Neural progenitor cell (in vitro differentiated cells): ENCODE data around the gene HOXB7. TPM values are rescaled to one million over a fixed set of nuclear protein-coding genes. Genes with fewer than 3 reads are reported as not detected.
A peak's percentile ranks its signal among the peaks of the same experiment; 100 is the strongest.

Experiments used
- DNase-seq: peaks from one replicate; pipeline ENCODE4 v3.0.0-alpha.2; 2016; ENCODE audit warnings: low spot score
- H2AFZ ChIP-seq: fragments of 200-600 bp; sonication (generic); replicated peaks from 2 replicates; pipeline ENCODE4 v1.6.1; 2016; ENCODE audit warnings: antibody characterized with exemption
- H3F3A ChIP-seq: fragments of 200-600 bp; sonication (generic); 2 replicates; pipeline ENCODE4 v1.6.1; 2016; ENCODE audit warnings: antibody characterized with exemption, low read depth
- H3K27ac ChIP-seq: fragments of 200-600 bp; sonication (generic); 2 replicates; pipeline ENCODE4 v1.5.1; 2016; ENCODE audit warnings: mild to moderate bottlenecking
- H3K27me3 ChIP-seq: fragments of 200-600 bp; sonication (generic); 2 replicates; pipeline ENCODE4 v1.6.1; 2016; ENCODE audit warnings: mild to moderate bottlenecking, moderate library complexity
- H3K36me3 ChIP-seq: fragments of 200-600 bp; sonication (generic); 2 replicates; pipeline ENCODE4 v1.5.1; 2016
- H3K4me1 ChIP-seq: fragments of 200-600 bp; sonication (generic); 2 replicates; pipeline ENCODE4 v1.6.1; 2016; ENCODE audit warnings: mixed run types
- H3K4me2 ChIP-seq: fragments of 200-600 bp; sonication (generic); 2 replicates; pipeline ENCODE4 v1.6.1; 2016
- H3K4me3 ChIP-seq: fragments of 200-600 bp; sonication (generic); 2 replicates; pipeline ENCODE4 v1.5.1; 2016
- H3K79me2 ChIP-seq: fragments of 200-600 bp; sonication (generic); 2 replicates; pipeline ENCODE4 v1.6.1; 2016; ENCODE audit warnings: low read depth
- H3K9ac ChIP-seq: fragments of 200-600 bp; sonication (generic); 2 replicates; pipeline ENCODE4 v1.6.1; 2016
- H3K9me3 ChIP-seq: fragments of 200-600 bp; sonication (generic); 2 replicates; pipeline ENCODE4 v1.5.1; 2016; ENCODE audit warnings: low read depth
- H4K20me1 ChIP-seq: fragments of 200-600 bp; sonication (generic); 2 replicates; pipeline ENCODE4 v1.6.1; 2016; ENCODE audit warnings: low read depth
- H3K27ac Mint-ChIP-seq: 3 replicates; pipeline ENCODE4 v1.8.0; 2021; ENCODE audit warnings: mixed read lengths
- H3K27me3 Mint-ChIP-seq: 2 replicates; pipeline ENCODE4 v1.8.0; 2022; ENCODE audit warnings: low read depth, mild to moderate bottlenecking, inconsistent platforms, moderate library complexity, mixed read lengths; ENCODE audit not compliant: insufficient read depth
- H3K36me3 Mint-ChIP-seq: 3 replicates; pipeline ENCODE4 v1.8.0; 2021; ENCODE audit warnings: mixed read lengths
- H3K4me1 Mint-ChIP-seq: 3 replicates; pipeline ENCODE4 v1.8.0; 2021; ENCODE audit warnings: mixed read lengths
- H3K4me3 Mint-ChIP-seq: 3 replicates; pipeline ENCODE4 v1.8.0; 2021; ENCODE audit warnings: mild to moderate bottlenecking, moderate library complexity, mixed read lengths
- H3K9me3 Mint-ChIP-seq: 3 replicates; pipeline ENCODE4 v1.8.0; 2020; ENCODE audit warnings: mixed read lengths
- EZH2 ChIP-seq: fragments of 200-600 bp; sonication (generic); IDR thresholded peaks from 2 replicates; pipeline ENCODE4 v1.6.1; 2017; ENCODE audit warnings: antibody characterized with exemption, mild to moderate bottlenecking, moderate library complexity
- EZH2phosphoT487 ChIP-seq: fragments of 200-600 bp; sonication (generic); IDR thresholded peaks from 2 replicates; pipeline ENCODE4 v1.6.1; 2017; ENCODE audit warnings: antibody characterized with exemption
- total RNA-seq: library from RNA; depleted of rRNA; stranded (reverse); fragments of >200 nt; gene quantifications from 2 replicates; pipeline ENCODE4 v1.2.3, GENCODE V29; 2015; ENCODE audit warnings: low replicate concordance
- TF ChIP-seq, protein P1 (sequence below): fragments of 200-600 bp; sonication (generic); IDR thresholded peaks from 2 replicates; pipeline ENCODE4 v1.5.1; 2017; ENCODE audit warnings: antibody characterized with exemption, mild to moderate bottlenecking

HOXB7 gene
- total RNA-seq, 1 donor from 2014 or later, result not detected

DNA sequence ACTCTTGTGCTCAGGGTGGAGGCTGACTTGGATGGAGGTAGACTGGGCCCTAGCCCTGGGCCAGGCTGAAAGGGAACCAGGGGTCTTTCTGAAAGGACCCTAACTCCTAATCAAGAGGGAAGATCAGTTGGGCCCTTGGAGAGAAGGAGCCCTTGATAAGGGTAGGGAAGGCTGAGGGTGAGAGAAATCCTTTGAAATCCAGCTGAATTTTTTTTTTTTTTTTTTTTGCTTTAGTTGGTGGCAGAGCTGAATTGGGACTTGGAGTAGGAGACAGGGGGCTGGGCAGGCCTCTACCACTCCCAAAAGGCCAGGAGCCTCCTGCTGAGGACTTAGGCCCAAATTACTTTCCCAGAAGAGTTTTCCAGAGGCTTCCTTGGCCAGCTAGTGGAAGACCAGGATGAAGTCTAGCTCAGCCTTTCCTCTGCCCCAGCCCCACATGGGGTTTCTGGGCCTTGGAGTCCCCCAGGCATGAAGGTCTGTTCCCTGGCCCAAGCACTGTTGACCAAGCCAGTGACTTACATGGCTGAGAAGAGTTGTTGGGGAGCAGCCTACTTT, 20.1 kb downstream of the HOXB7 start:
- no peaks in the 10 kb centered on the region for H3F3A ChIP-seq

DNA sequence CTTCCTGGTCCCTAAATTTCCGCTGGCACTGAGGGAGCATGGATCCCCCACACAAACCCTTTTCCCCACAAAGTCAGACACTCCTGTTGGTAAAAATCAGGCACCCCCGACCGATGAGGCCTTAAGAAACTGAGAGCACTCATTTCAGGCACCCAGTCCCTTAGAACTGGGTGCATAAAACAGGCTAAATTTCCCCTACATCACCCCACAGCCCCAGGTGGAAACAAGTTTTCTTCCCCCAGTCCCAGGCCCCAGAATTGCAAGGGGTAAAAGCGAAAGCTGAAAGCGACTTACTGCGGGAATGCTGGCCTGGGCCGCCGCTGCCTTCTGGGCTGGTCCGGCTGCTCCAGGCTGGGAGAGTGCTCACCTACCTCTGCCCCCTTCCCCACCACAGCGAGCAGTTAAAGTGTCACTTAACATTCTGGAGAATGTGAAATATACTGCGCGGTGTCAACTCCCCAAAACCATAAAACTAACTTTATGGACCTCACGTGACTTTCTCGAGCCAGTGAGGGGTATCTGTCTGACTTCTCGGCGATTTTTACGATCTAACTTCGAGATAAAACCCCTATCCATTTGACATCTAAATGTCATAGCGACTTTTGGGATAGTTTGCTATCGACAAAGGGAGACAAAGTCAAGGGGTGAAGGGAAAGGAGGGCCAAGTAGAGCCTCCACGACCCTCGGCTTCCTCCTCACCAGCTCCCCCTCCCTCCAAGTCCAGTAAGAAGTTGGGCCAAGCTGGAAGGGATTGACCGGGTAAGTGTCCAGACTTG, 20.8 kb downstream of the HOXB7 start, which contains the start of gene HOXB3:
Gene HOXB3 (minus strand): TSS at position 411 of the 776 bp plus-strand sequence. CDS start 37,767 bp downstream, outside the sequence.
- TF ChIP-seq EZH2 (peak; percentile 82), EZH2phosphoT487 (peak; percentile 82)
- TF ChIP-seq, protein P1, sequence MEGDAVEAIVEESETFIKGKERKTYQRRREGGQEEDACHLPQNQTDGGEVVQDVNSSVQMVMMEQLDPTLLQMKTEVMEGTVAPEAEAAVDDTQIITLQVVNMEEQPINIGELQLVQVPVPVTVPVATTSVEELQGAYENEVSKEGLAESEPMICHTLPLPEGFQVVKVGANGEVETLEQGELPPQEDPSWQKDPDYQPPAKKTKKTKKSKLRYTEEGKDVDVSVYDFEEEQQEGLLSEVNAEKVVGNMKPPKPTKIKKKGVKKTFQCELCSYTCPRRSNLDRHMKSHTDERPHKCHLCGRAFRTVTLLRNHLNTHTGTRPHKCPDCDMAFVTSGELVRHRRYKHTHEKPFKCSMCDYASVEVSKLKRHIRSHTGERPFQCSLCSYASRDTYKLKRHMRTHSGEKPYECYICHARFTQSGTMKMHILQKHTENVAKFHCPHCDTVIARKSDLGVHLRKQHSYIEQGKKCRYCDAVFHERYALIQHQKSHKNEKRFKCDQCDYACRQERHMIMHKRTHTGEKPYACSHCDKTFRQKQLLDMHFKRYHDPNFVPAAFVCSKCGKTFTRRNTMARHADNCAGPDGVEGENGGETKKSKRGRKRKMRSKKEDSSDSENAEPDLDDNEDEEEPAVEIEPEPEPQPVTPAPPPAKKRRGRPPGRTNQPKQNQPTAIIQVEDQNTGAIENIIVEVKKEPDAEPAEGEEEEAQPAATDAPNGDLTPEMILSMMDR, result no peak
- Histone ChIP-seq H3K79me2 (no peaks in the 10 kb centered on the region), H3K4me3 (no peak within 1 kb of the TSS), H3K27me3 (peaks cover 100% of the 10 kb centered on the region), H3K27ac (no peak within 1 kb of the TSS), H3K9me3 (no peaks in the 10 kb centered on the region), H3F3A (no peaks in the 10 kb centered on the region), H3K9ac (no peak within 1 kb of the TSS), H3K4me1 (no peaks in the 10 kb centered on the region), H4K20me1 (peaks cover 92% of the 10 kb centered on the region), H2AFZ (no peak within 1 kb of the TSS), H3K36me3 (no peaks in the 10 kb centered on the region), H3K4me2 (no peak within 1 kb of the TSS)
- Mint-ChIP-seq H3K4me3 (peak within 1 kb of the TSS; percentile 58), H3K4me1 (peaks cover 11% of the 10 kb centered on the region), H3K9me3 (peaks cover 11% of the 10 kb centered on the region), H3K27me3 (peaks cover 97% of the 10 kb centered on the region), H3K36me3 (no peaks in the 10 kb centered on the region), H3K27ac (no peak within 1 kb of the TSS)
- no peak for DNase-seq

More for the DNA sequence above, 20.1 kb downstream of the HOXB7 start:
- H2AFZ ChIP-seq, result no peak overlapping the region
- no peak for TF ChIP-seq EZH2
- TF ChIP-seq EZH2phosphoT487, result no peak
- TF ChIP-seq, protein P1, result no peak
- Mint-ChIP-seq H3K36me3 (no peaks in the 10 kb centered on the region), H3K27me3 (peaks cover 97% of the 10 kb centered on the region), H3K27ac (no peak overlapping the region), H3K9me3 (peaks cover 11% of the 10 kb centered on the region), H3K4me3 (no peak overlapping the region), H3K4me1 (peaks cover 11% of the 10 kb centered on the region)
- no peak overlapping the region for H3K4me3 ChIP-seq
- H3K4me2 ChIP-seq, result no peak overlapping the region
- peaks cover 92% of the 10 kb centered on the region for H4K20me1 ChIP-seq
- no peak overlapping the region for H3K9ac ChIP-seq
- DNase-seq, result no peak
- no peaks in the 10 kb centered on the region for H3K9me3 ChIP-seq
- H3K79me2 ChIP-seq, result no peaks in the 10 kb centered on the region
- H3K27me3 ChIP-seq, result peaks cover 100% of the 10 kb centered on the region
- H3K4me1 ChIP-seq, result no peaks in the 10 kb centered on the region
- no peaks in the 10 kb centered on the region for H3K36me3 ChIP-seq
- H3K27ac ChIP-seq, result no peak overlapping the region

DNA sequence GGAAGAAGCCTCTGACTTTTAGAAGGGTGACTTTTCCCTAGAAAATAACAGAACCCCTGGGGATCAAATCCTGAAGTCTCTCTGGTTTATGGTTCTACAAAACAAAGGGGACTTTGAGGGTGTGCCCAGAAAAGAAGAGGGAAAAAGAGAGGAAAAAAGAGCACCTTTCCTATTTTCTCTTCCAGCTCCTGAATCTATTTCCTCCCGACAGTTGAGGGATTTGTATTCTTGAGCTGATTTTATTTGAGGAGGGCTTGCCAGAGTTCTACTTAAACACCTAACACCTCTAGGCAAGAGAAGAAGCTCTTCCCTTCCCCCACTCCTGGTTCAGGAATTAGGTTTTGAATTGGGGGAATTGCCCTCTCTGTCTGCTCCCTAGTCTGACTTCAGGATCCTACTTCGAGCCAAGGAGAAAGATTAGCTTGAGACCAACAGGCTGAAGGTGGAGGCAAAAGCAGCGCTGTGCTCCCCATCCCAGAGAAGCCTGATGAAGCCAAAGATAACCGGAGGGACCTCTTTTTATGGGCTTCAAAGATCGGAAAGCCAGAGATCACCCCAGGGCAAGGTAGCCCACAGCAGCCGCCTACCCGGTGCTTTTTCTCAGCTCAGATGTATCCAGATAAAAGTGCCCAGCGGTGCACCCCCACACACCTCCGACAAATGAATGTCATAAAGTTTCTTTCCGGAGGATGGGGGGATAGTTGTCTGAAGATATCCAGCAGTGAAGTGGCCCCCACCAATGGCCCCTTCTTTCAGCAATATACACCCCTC, 21.6 kb downstream of the HOXB7 start:
- TF ChIP-seq EZH2 (peak; percentile 12), EZH2phosphoT487 (no peak)
- TF ChIP-seq, protein P1, result no peak
- Histone ChIP-seq H3K4me1 (no peaks in the 10 kb centered on the region), H3K27me3 (peaks cover 100% of the 10 kb centered on the region), H3F3A (no peaks in the 10 kb centered on the region), H3K9me3 (no peaks in the 10 kb centered on the region), H3K79me2 (no peaks in the 10 kb centered on the region), H3K4me2 (no peak overlapping the region), H3K4me3 (no peak overlapping the region), H3K9ac (no peak overlapping the region), H4K20me1 (peaks cover 92% of the 10 kb centered on the region), H3K27ac (no peak overlapping the region), H3K36me3 (no peaks in the 10 kb centered on the region), H2AFZ (no peak overlapping the region)
- Mint-ChIP-seq H3K4me3 (peak overlapping the region; percentile 58), H3K9me3 (peaks cover 11% of the 10 kb centered on the region), H3K27ac (no peak overlapping the region), H3K27me3 (peaks cover 97% of the 10 kb centered on the region), H3K4me1 (peaks cover 11% of the 10 kb centered on the region), H3K36me3 (no peaks in the 10 kb centered on the region)
- no peak for DNase-seq
